Skeletal muscle cell (primary cell): ENCODE results near the gene ZNF563.
A peak's percentile ranks its signal among the peaks of the same experiment; 100 is the strongest.
"Not testable (repeated sequence)": the region's sequence is repeated elsewhere in the genome, so short reads cannot be mapped to it uniquely, and the experiment has no call there.

ENCODE experiments used
- DNase-seq: peaks from one replicate; pipeline ENCODE4 v3.0.0-alpha.2; 2010; ENCODE audit warnings: low read depth
- H3K4me3 ChIP-seq: 2 replicates; pipeline ENCODE4 v1.5.1; 2011; ENCODE audit warnings: low read depth, mild to moderate bottlenecking, control low read depth, low read length, moderate library complexity

ZNF563 gene

DNA sequence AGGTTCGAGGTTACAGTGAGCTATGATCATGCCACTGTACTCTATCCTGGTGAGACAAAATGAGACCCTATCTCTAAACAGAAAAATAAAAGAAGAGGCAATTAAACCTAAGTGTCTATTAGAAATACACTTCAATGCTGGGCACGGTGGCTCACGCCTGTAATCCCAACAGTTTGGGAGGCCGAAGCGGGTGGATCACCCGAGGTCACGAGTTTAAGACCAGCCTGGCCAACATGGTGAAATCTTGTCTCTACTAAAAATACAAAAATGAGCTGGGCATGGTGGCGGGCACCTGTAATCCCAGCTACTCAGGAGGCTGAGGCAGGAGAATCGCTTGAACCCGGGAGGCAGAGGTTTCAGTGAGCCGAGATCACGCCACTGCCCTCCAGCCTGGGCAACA is 24.5 kb downstream of the ZNF563 start:
- not testable (repeated sequence) for H3K4me3 ChIP-seq, DNase-seq

DNA sequence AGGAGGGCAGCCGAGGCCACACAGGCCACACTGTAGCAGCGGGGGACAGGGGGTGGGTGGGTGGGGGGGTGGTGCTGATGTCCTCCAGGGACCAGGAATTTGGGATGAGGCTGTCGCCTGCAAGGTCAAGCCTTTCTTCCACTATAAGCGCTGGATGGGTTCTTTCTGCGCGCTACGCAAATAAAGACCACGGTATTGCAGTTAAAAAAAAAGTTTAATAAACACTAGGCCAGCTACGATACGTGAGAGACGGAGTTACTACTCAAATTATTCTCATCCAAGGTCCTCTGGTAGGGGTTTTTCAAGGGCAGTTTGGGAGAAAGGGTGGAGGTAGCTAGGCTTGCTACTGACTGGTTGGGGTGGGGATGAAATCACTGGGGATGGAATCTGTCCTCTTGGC is 38.2 kb downstream of the ZNF563 start:
- no peak for DNase-seq
- peak overlapping the region; percentile 97 for H3K4me3 ChIP-seq

DNA sequence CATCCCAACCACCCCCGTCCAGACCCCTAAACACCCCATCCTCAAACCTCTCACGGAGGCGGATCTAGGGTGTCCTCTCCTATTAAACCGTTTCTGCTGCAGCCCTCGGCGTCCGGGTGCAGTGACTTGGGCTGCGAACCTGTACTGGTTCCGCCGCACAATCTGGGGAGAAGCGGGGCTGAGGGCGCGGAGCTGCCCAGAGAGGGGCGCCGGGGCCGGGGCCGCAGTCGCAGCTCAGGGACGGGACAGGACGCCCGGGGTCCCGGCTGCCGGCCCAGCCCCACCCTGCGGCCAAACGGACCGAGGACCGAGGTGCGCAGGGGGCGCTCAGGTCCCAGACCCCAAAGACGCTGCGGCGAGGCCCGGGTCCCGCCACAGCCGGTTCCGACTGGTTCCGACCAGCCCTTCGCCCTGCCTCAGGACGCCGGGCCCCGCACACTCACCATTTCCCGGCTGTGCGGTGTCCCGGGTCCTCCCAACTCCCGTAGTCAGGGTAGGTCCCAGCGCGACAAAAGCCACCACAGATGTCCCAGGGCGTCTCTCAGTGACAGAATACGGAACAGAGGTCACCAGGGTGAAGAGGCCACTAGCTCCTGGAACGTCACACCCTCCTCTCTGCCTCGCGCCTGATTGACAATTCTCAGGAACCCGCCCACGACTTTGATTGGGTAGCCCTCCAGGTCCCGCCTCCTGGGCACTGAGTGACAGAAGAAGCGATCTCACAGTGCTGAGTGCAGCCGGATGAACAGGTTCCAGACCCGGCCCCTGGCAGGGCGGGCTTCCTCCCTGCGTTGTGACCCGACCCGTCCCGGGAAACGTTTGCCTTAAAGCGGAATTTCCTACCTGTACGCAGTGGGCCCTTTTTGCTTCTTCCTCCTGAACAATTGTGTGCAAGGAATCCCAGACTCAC is 38.9 kb downstream of the ZNF563 start, which contains the start of gene ZNF44:
Gene ZNF44 (minus strand): TSS at position 635 of the 910 bp plus-strand sequence. CDS start 189 bp downstream, at position 446.
- DNase-seq: peak; percentile 69

DNA sequence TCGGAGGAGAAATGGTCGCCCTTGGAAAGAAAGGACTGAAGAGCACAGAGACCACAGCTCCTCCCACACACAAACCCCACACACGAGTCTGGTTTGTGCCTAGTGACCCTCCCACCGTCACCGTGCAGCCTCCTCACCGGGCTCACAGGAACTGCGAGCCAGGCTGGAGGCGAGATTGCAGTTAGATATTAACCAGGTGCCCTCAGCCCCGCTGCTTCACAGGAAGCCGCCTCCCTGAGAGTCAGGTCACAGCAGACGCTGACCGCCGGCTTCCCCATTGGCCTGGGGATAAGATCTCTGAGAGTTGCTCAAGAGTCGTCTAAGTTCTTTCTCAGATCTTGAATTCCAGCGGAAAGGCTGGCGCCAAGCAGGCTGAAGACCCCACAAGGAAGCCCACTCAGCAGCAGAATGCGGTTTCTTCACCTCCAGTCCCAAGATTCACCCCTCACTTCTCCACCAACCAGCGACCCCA is 39.6 kb downstream of the ZNF563 start:
- peak overlapping the region; percentile 97 for H3K4me3 ChIP-seq
- DNase-seq: no peak

More for the DNA sequence above, 38.9 kb downstream of the ZNF563 start, which contains the start of gene ZNF44:
- H3K4me3 ChIP-seq: peak within 1 kb of the TSS; percentile 97

GRCh38 chr19:12289790-12290065 is 43.7 kb downstream of the ZNF563 start:
- no peak for DNase-seq
- H3K4me3 ChIP-seq: no peak overlapping the region

- no peak for DNase-seq
Measured at GRCh38 chr19:12287958-12288500, 45.4 kb downstream of the ZNF563 start.

GRCh38 chr19:12284631-12285030 is 48.8 kb downstream of the ZNF563 start:
- no peak overlapping the region for H3K4me3 ChIP-seq
- DNase-seq: no peak

More at GRCh38 chr19:12287958-12288500, 45.4 kb downstream of the ZNF563 start:
- H3K4me3 ChIP-seq: no peak overlapping the region

- DNase-seq: no peak
- H3K4me3 ChIP-seq: no peak overlapping the region
Measured at GRCh38 chr19:12284226-12284625, 49.2 kb downstream of the ZNF563 start.

DNA sequence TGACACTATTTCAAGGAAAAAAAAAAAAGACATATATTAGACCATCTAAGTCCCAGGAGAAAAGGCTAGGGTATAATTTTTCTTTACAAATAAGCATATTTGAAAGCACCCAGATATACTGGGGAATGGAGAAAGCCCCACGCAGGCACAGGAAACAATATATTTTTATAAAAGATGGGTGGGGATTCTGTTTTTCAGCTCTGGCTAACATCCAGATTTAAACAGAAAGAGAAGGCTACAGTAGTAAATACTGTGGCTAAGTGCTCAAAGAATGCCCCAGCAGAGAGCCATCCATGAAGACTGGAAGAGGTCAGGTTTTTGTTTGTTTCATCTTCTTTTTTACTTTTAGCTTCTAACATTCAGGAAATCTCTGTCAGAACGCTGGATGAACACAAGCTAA is 54.7 kb downstream of the ZNF563 start:
- H3K4me3 ChIP-seq: no peak overlapping the region
- no peak for DNase-seq

- no peak overlapping the region for H3K4me3 ChIP-seq
- DNase-seq: no peak
Measured at GRCh38 chr19:12272980-12273901, 60.2 kb downstream of the ZNF563 start.

DNA sequence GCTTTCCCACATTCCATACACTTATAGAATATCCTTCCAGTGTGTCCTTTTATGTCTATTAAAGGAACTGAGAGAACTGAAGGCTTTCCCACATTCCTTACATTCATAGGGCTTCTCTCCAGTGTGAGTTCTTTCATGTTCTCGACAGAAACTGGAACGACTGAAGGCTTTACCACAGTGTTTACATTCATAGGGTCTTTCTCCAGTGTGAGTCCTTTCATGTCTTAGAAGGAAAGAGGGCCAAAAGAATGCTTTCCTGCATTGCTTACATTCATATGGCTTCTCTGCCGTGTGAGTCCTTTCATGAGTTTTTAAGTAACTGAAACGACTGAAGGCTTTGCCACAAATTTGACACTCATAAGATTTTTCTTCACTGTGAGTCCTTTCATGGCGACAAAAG is 61.0 kb downstream of the ZNF563 start:
- no peak overlapping the region for H3K4me3 ChIP-seq
- DNase-seq: no peak

GRCh38 chr19:12270854-12271253 is 62.6 kb downstream of the ZNF563 start:
- DNase-seq: no peak
- no peak overlapping the region for H3K4me3 ChIP-seq
